ENCODE measurements around the gene PCDHB9. TPM values are rescaled to one million over a fixed set of nuclear protein-coding genes. Genes with fewer than 3 reads are reported as not detected.

PCDHB9 gene
- total RNA-seq, 1 donor from 2014 or later: 0.29 TPM

- DNase-seq (no peak), ATAC-seq (ENCODE audit: low read depth) (no peak)
- Mint-ChIP-seq H3K4me1 (no peaks in the 10 kb centered on the region), H3K4me3 (no peak overlapping the region), H3K9me3 (peaks cover 47% of the 10 kb centered on the region), H3K27ac (no peak overlapping the region), H3K27me3 (peaks cover 17% of the 10 kb centered on the region), H3K36me3 (ENCODE audit: low read depth) (peaks cover 14% of the 10 kb centered on the region)
- TF ChIP-seq CTCF (IDR thresholded peaks at IDR 0.05): no peak
- POLR2A ChIA-PET: no interaction called here
- CTCF ChIA-PET: no interaction called here
- intact Hi-C loops (cut with micrococcal nuclease): no loop called here
Observed at GRCh38 chr5:141236516-141237313, 49.8 kb downstream of the PCDHB9 start.

Other genes starting within 250 kb of the PCDHB9 start
- gene PCDHAC2, start 220.7 kb upstream of the PCDHB9 start, total RNA-seq: not detected in 2 replicates
- not detected in 2 replicates for gene PCDHB1, start 135.8 kb upstream of the PCDHB9 start, total RNA-seq
- not detected in 2 replicates for gene PCDHB2, start 92.5 kb upstream of the PCDHB9 start, total RNA-seq
- gene PCDHB3, start 86.7 kb upstream of the PCDHB9 start, total RNA-seq: 0.07 TPM in 1 of 2 replicates, not detected in the other
- gene PCDHB4, start 65.3 kb upstream of the PCDHB9 start, total RNA-seq: not detected in 2 replicates
- not detected in 2 replicates for gene PCDHB5, start 52.0 kb upstream of the PCDHB9 start, total RNA-seq
- not detected in 2 replicates for gene PCDHB6, start 37.1 kb upstream of the PCDHB9 start, total RNA-seq
- gene PCDHB7, start 14.5 kb upstream of the PCDHB9 start, total RNA-seq: not detected in 2 replicates
- not detected in 2 replicates for gene PCDHB8, start 9.4 kb upstream of the PCDHB9 start, total RNA-seq
- gene PCDHB16, start 4.8 kb upstream of the PCDHB9 start, total RNA-seq: not detected in 2 replicates
- 0.07 TPM in 1 of 2 replicates, not detected in the other for gene PCDHB10, start 5.2 kb downstream of the PCDHB9 start, total RNA-seq
- gene PCDHB11, start 12.5 kb downstream of the PCDHB9 start, total RNA-seq: not detected in 2 replicates
- gene PCDHB12, start 21.6 kb downstream of the PCDHB9 start, total RNA-seq: not detected in 2 replicates
- 0.07 and 0.09 TPM in 2 replicates for gene PCDHB13, start 26.8 kb downstream of the PCDHB9 start, total RNA-seq
- 0.11 TPM in 1 of 2 replicates, not detected in the other for gene PCDHB14, start 36.2 kb downstream of the PCDHB9 start, total RNA-seq
- gene PCDHB15, start 58.2 kb downstream of the PCDHB9 start, total RNA-seq: not detected in 2 replicates
- gene SLC25A2, start 116.9 kb downstream of the PCDHB9 start, total RNA-seq: 2.6 and 3.9 TPM in 2 replicates
- 86.7 and 87.3 TPM in 2 replicates for gene TAF7, start 133.6 kb downstream of the PCDHB9 start, total RNA-seq
- 0.20 and 0.29 TPM in 2 replicates for gene PCDHGA1, start 143.4 kb downstream of the PCDHB9 start, total RNA-seq
- 0.09 and 0.15 TPM in 2 replicates for gene PCDHGA2, start 151.6 kb downstream of the PCDHB9 start, total RNA-seq
- 0.20 and 0.51 TPM in 2 replicates for gene PCDHGA3, start 156.7 kb downstream of the PCDHB9 start, total RNA-seq
- gene PCDHGB1, start 162.9 kb downstream of the PCDHB9 start, total RNA-seq: 0.37 and 0.44 TPM in 2 replicates
- 0.34 and 0.75 TPM in 2 replicates for gene PCDHGA4, start 167.9 kb downstream of the PCDHB9 start, total RNA-seq
- 2.2 and 2.6 TPM in 2 replicates for gene PCDHGB2, start 172.8 kb downstream of the PCDHB9 start, total RNA-seq
- gene PCDHGA5, start 177.0 kb downstream of the PCDHB9 start, total RNA-seq: 1.1 and 1.2 TPM in 2 replicates
- 2.0 and 2.6 TPM in 2 replicates for gene PCDHGB3, start 183.1 kb downstream of the PCDHB9 start, total RNA-seq
- 1.8 and 2.3 TPM in 2 replicates for gene PCDHGA6, start 186.7 kb downstream of the PCDHB9 start, total RNA-seq
- gene PCDHGA7, start 195.6 kb downstream of the PCDHB9 start, total RNA-seq: 1.3 and 1.6 TPM in 2 replicates
- gene PCDHGB4, start 200.5 kb downstream of the PCDHB9 start, total RNA-seq: 0.91 and 1.2 TPM in 2 replicates
- gene PCDHGA8, start 205.5 kb downstream of the PCDHB9 start, total RNA-seq: 0.54 and 0.69 TPM in 2 replicates
- gene PCDHGB5, start 210.8 kb downstream of the PCDHB9 start, total RNA-seq: 1.8 and 2.7 TPM in 2 replicates
- 1.1 and 1.3 TPM in 2 replicates for gene PCDHGA9, start 215.6 kb downstream of the PCDHB9 start, total RNA-seq
- 1.2 and 1.6 TPM in 2 replicates for gene PCDHGB6, start 220.9 kb downstream of the PCDHB9 start, total RNA-seq
- 1.2 and 1.3 TPM in 2 replicates for gene PCDHGA10, start 225.8 kb downstream of the PCDHB9 start, total RNA-seq
- 1.2 and 1.4 TPM in 2 replicates for gene PCDHGB7, start 230.5 kb downstream of the PCDHB9 start, total RNA-seq
- gene PCDHGA11, start 233.9 kb downstream of the PCDHB9 start, total RNA-seq: 0.73 and 1.1 TPM in 2 replicates
- gene PCDHGA12, start 243.3 kb downstream of the PCDHB9 start, total RNA-seq: 1.3 and 1.6 TPM in 2 replicates